Measurements from ENCODE around the gene ANGPTL4.
"Not testable (repeated sequence)": the region's sequence is repeated elsewhere in the genome, so short reads cannot be mapped to it uniquely, and the experiment has no call there.

The ANGPTL4 gene

DNA sequence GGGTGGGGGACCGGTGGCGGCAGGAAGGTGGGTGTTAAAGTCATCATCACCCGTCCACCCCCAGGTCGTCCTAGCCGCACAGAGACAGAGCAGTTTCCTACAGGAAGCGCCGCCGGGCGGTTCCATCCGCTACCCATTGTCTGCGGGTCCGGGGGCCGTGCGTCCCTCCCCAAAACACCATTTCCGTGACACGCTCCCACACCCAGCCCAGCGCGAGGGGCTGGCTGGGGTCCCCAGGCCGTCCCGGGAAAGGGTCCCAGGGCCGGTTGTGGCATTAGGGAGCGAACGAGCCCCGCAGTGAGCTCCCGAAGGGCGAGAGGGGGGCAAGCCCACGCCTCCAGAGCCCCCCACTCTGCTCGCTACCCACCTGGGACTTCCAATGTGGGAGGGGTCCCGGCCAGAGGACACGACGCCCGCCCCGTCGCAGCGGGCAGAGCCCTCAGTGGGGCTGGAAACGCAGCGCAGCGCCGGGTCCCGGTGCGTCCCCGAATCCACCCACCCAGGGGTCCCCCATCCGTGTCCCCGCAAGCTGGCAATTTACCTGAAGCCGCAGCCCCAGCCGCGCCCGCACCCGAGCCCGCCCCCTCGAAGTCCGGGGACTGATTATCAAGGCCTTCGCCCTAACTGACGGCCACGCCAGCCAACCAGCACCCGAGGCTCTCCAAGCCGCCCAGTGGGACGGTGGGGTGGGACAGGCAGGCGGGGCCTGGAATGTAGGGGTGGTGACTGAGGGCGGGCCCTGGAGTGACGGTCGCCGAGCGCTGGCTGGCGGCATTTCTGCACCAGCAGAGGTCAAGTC, 21.1 kb upstream of the ANGPTL4 start, which contains the start of gene KANK3:
KANK3 (minus strand) TSS at position 579 of the 799 bp plus-strand sequence. CDS start 5,434 bp downstream, outside the sequence.
- peak within 1 kb of the TSS; percentile 89 for H3K27ac ChIP-seq (ENCODE audit: low read depth, low read length)
- peak within 1 kb of the TSS in 4 of 5 donors; percentile 38 to 92 (median 80) for H3K9ac ChIP-seq (ENCODE audit: low read length in 5 of 5)
- no peaks in the 10 kb centered on the region for H3K36me3 ChIP-seq (ENCODE audit: control insufficient read depth in 5 of 5, insufficient read depth in 5 of 5, low read length in 5 of 5)
- H3K4me1 ChIP-seq (ENCODE audit: control insufficient read depth in 5 of 5, insufficient read depth in 5 of 5, low read length in 5 of 5) = peaks cover 2 to 48% (median 32%) of the 10 kb centered on the region in 5 donors
- no peaks in the 10 kb centered on the region for H3K9me3 ChIP-seq (ENCODE audit: control insufficient read depth in 5 of 5, low read length in 5 of 5)
- H3K4me3 ChIP-seq (ENCODE audit: low read depth in 1 of 5, low read length in 5 of 5) = peak within 1 kb of the TSS; percentile 29 to 77 (median 72)
- H3K27me3 ChIP-seq (ENCODE audit: control insufficient read depth in 5 of 5, insufficient read depth in 4 of 5, low read length in 5 of 5) = no peaks in the 10 kb centered on the region

DNA sequence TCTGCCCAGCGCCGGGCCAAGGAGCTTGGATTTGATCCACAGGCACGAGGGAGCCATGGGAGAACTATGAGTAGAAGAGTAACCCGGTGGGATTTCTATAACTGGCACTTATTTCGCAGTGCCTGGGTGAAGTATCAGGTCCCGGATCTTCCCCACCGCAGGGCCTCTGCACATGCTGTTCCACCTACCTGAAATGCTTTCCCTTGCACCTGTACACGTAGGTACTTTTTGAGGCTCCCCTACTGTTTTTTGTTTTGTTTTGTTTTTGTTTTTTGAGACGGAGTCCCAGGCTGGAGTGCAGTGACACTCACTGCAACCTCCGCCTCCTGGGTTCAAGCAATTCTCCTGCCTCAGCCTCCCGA, 20.5 kb upstream of the ANGPTL4 start:
- Histone ChIP-seq H3K27me3 (ENCODE audit: control insufficient read depth in 5 of 5, insufficient read depth in 4 of 5, low read length in 5 of 5) (no peaks in the 10 kb centered on the region), H3K36me3 (ENCODE audit: control insufficient read depth in 5 of 5, insufficient read depth in 5 of 5, low read length in 5 of 5) (no peaks in the 10 kb centered on the region), H3K4me3 (ENCODE audit: low read depth in 1 of 5, low read length in 5 of 5) (peak overlapping the region; percentile 22 to 77 (median 32)), H3K27ac (ENCODE audit: low read depth, low read length) (no peak overlapping the region), H3K9me3 (ENCODE audit: control insufficient read depth in 5 of 5, low read length in 5 of 5) (no peaks in the 10 kb centered on the region), H3K4me1 (ENCODE audit: control insufficient read depth in 5 of 5, insufficient read depth in 5 of 5, low read length in 5 of 5) (peaks cover 2 to 43% (median 34%) of the 10 kb centered on the region in 5 donors), H3K9ac (ENCODE audit: low read length in 5 of 5) (no peak overlapping the region)

DNA sequence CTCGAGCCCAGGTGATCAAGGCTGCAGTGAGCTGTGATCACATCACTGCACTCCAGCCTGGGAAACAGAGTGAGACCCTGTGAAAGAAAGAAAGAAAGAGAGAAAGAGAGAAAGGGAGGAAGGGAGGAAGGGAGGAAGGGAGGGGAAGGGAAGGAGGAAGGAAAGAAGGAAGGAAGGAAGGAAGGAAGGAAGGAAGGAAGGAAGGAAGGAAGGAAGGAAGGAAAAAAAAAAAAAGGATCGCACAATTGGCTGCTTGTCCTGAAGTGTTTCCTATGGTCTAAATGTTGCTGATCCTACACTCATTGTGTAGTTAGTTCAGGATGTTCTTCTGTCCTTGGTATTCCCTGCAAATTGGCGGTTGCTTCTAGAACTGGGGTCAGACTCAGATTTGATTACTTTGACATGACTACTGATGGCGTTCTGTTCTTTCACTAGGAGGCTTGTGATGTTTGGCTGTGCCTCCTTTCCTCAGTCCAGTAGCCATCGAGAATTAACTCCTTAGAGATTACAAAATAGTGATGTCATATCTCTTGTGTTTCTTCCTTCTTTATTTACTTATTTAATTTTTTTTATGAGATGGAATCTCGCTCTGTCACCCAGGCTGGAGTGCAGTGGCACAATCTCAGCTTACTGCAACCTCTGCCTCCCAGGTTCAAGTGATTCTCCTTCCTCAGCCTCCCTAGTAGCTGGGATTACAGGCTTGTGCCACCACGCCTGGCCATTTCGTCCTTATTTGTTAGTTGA, 14.2 kb upstream of the ANGPTL4 start:
- not testable (repeated sequence) for H3K4me3 ChIP-seq (ENCODE audit: low read depth in 1 of 5, low read length in 5 of 5); H3K36me3 ChIP-seq (ENCODE audit: control insufficient read depth in 5 of 5, insufficient read depth in 5 of 5, low read length in 5 of 5); H3K27me3 ChIP-seq (ENCODE audit: control insufficient read depth in 5 of 5, insufficient read depth in 4 of 5, low read length in 5 of 5); H3K9me3 ChIP-seq (ENCODE audit: control insufficient read depth in 5 of 5, low read length in 5 of 5); H3K27ac ChIP-seq (ENCODE audit: low read depth, low read length); H3K9ac ChIP-seq (ENCODE audit: low read length in 5 of 5)
- peaks cover 0 to 36% (median 26%) of the 10 kb centered on the region in 5 donors for H3K4me1 ChIP-seq (ENCODE audit: control insufficient read depth in 5 of 5, insufficient read depth in 5 of 5, low read length in 5 of 5)

DNA sequence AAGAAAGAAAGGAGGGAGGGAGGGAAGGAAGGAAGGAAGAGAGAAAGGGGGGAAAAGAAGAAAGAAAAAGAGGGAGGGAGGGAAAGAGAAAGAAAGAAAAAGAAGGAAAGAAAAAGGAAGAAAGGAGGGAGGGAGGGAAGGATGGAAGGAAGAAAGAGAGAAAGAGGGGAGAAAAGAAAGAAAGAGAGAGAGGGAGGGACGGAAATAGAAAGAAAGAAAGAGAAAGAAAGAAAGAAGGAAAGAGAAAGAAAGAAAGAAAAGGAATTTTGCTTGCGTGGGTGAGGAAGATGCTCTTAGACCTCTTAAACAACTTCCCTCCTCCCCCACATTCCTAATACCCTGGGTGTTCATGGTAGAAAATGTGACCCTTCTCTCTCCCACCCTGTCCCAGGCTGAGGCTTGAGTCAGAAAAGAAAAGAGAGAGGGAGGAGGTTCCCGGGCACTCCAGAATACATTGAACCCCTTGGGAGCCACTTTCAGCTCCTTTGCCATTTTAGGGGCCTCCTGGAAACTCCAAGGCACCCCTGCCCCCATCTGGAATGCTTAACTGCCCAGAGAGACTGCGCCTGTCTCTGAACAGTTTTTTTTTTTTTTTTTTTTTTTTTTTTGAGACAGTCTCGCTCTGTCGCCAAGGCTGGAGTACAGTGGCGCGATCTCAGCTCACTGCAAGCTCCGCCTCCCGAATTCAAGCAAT, 11.7 kb upstream of the ANGPTL4 start:
- no peaks in the 10 kb centered on the region for H3K27me3 ChIP-seq (ENCODE audit: control insufficient read depth in 5 of 5, insufficient read depth in 4 of 5, low read length in 5 of 5)
- peak overlapping the region; percentile 29 for H3K27ac ChIP-seq (ENCODE audit: low read depth, low read length)
- H3K36me3 ChIP-seq (ENCODE audit: control insufficient read depth in 5 of 5, insufficient read depth in 5 of 5, low read length in 5 of 5) = no peaks in the 10 kb centered on the region
- H3K4me1 ChIP-seq (ENCODE audit: control insufficient read depth in 5 of 5, insufficient read depth in 5 of 5, low read length in 5 of 5) = peaks cover 2 to 48% (median 32%) of the 10 kb centered on the region in 5 donors
- peak overlapping the region in 1 of 5 donors; percentile 18 for H3K9ac ChIP-seq (ENCODE audit: low read length in 5 of 5)
- peaks cover 0 to 5% (median 0%) of the 10 kb centered on the region in 5 donors for H3K9me3 ChIP-seq (ENCODE audit: control insufficient read depth in 5 of 5, low read length in 5 of 5)
- no peak overlapping the region for H3K4me3 ChIP-seq (ENCODE audit: low read depth in 1 of 5, low read length in 5 of 5)

DNA sequence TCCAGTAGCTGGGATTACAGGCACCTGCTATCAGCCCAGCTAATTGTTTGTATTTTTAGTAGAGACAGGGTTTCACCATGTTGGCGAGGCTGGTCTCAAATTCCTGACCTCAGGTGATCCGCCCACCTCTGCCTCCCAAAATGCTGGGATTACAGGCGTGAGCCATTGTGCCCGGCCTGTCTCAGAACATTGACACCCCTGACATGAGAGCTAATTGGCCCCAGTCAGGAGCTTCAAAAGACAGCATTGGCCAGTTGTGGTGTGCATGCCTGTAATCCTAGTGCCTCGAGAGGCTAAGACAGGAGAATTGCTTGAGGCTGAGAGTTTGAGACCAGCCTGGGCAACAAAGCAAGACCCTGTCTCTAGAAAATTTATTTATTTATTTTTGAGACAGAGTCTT, 11.1 kb upstream of the ANGPTL4 start:
- H3K9me3 ChIP-seq (ENCODE audit: control insufficient read depth in 5 of 5, low read length in 5 of 5); H3K4me3 ChIP-seq (ENCODE audit: low read depth in 1 of 5, low read length in 5 of 5); H3K9ac ChIP-seq (ENCODE audit: low read length in 5 of 5); H3K36me3 ChIP-seq (ENCODE audit: control insufficient read depth in 5 of 5, insufficient read depth in 5 of 5, low read length in 5 of 5); H3K27me3 ChIP-seq (ENCODE audit: control insufficient read depth in 5 of 5, insufficient read depth in 4 of 5, low read length in 5 of 5): not testable (repeated sequence)
- H3K4me1 ChIP-seq (ENCODE audit: control insufficient read depth in 5 of 5, insufficient read depth in 5 of 5, low read length in 5 of 5) = peaks cover 2 to 44% (median 28%) of the 10 kb centered on the region in 5 donors
- peak overlapping the region; percentile 29 for H3K27ac ChIP-seq (ENCODE audit: low read depth, low read length)

DNA sequence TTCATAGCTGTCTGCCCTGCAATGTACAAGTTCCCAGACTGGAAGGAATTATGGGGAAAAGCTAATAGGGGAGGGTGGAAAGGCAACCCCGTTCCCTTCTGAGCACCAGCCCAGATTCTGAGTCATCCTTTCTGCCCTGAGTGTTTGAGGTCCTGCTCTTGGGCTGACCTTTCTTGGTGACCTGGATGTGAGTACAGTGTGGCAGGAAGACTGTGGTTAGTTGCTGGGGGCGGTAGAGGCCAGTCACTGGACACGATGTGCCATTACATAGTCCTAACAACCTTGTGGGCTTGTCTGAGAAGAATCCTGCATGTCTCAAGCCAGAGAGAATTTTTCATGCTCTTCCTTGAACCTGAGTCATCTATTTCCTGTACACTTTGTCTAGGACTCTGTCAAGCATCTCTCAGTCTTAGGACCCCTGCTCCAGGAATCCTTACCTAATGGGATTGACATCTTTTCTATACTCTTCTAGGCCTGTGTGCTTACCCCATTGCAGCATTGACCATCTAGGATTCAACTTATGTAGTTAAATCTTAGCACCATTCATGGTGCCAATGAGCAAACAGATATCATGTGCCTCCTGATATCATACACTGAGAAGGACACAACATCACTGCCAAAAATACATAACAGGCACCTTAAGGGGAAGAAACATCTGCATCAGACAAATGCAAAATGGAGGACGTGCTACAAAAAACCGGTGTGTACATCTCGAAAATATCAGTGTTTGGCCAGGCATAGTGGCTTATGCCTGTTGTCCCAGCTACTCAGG, 8.1 kb upstream of the ANGPTL4 start:
- Histone ChIP-seq H3K36me3 (ENCODE audit: control insufficient read depth in 5 of 5, insufficient read depth in 5 of 5, low read length in 5 of 5) (no peaks in the 10 kb centered on the region), H3K27me3 (ENCODE audit: control insufficient read depth in 5 of 5, insufficient read depth in 4 of 5, low read length in 5 of 5) (no peaks in the 10 kb centered on the region), H3K9ac (ENCODE audit: low read length in 5 of 5) (no peak overlapping the region), H3K4me1 (ENCODE audit: control insufficient read depth in 5 of 5, insufficient read depth in 5 of 5, low read length in 5 of 5) (peaks cover 2 to 33% (median 21%) of the 10 kb centered on the region in 5 donors), H3K9me3 (ENCODE audit: control insufficient read depth in 5 of 5, low read length in 5 of 5) (peaks cover 0 to 5% (median 0%) of the 10 kb centered on the region in 5 donors), H3K4me3 (ENCODE audit: low read depth in 1 of 5, low read length in 5 of 5) (no peak overlapping the region), H3K27ac (ENCODE audit: low read depth, low read length) (peak overlapping the region; percentile 51)

DNA sequence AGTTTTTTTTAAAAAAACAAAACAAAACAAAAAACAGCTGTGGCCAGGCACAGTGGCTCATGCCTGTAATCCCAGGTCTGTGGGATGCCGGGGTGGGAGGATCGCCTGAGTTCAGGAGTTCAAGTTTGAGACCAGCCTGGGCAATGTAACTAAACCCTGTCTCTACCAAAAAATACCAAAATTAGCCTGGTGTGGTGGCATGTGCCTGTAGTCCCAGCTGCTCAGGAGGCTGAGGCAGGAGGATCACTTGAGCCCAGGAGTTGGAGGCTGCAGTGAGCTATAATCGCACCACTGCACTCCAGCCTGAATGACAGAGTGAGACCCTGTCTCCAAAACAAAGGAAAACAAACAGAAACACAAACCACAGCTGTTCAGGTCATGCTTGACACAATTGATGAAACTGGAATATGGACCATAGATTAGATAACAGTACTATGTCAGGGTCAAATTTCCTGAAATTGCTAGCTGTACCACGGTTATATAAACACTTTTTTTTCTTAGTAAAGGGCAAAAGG, 6.9 kb upstream of the ANGPTL4 start:
- Histone ChIP-seq H3K27ac (ENCODE audit: low read depth, low read length) (no peak overlapping the region), H3K9ac (ENCODE audit: low read length in 5 of 5) (no peak overlapping the region), H3K27me3 (ENCODE audit: control insufficient read depth in 5 of 5, insufficient read depth in 4 of 5, low read length in 5 of 5) (no peaks in the 10 kb centered on the region), H3K36me3 (ENCODE audit: control insufficient read depth in 5 of 5, insufficient read depth in 5 of 5, low read length in 5 of 5) (no peaks in the 10 kb centered on the region), H3K9me3 (ENCODE audit: control insufficient read depth in 5 of 5, low read length in 5 of 5) (peaks cover 0 to 5% (median 0%) of the 10 kb centered on the region in 5 donors), H3K4me3 (ENCODE audit: low read depth in 1 of 5, low read length in 5 of 5) (no peak overlapping the region), H3K4me1 (ENCODE audit: control insufficient read depth in 5 of 5, insufficient read depth in 5 of 5, low read length in 5 of 5) (peaks cover 7 to 38% (median 27%) of the 10 kb centered on the region in 5 donors)

DNA sequence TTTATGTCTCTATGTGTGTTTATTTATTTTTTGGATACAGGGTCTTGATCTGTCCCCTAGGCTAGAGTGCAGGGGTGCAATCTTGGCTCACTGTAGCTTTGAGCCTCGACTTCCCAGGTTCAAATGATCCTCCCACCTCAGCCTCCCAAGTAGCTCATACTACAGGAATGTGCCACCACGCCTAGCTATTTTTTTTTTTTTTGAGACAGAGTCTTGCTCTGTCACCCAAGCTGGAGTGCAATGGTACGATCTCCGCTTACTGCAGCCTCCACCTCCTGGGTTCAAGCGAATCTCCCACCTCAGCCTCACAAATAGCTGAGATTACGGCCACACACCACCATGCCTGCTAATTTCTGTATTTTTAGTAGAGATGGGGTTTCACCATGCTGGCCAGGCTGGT, 5.0 kb upstream of the ANGPTL4 start:
- H3K9me3 ChIP-seq (ENCODE audit: control insufficient read depth in 5 of 5, low read length in 5 of 5) = peaks cover 0 to 5% (median 0%) of the 10 kb centered on the region in 5 donors
- no peak overlapping the region for H3K9ac ChIP-seq (ENCODE audit: low read length in 5 of 5)
- H3K4me1 ChIP-seq (ENCODE audit: control insufficient read depth in 5 of 5, insufficient read depth in 5 of 5, low read length in 5 of 5) = peaks cover 13 to 38% (median 29%) of the 10 kb centered on the region in 5 donors

DNA sequence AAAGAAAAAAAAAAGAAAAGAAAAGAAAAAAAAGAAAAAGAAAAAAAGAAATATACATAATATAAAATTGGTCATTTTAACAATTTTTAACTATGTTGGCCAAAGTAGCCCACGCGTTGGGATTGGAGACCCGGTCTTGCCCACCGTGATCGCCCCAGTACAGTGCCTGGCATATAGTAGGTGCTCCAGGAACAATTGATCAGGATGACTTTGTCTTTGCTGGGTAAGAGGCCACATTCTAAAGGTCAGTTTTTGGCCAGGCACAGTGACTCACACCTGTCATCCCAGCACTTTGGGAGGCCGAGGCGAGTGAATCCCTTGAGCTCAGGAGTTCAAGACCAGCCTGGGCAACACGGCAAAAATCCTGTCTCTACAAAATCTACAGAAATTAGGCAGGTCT, 3.8 kb upstream of the ANGPTL4 start:
- Histone ChIP-seq H3K27ac (ENCODE audit: low read depth, low read length) (no peak overlapping the region), H3K36me3 (ENCODE audit: control insufficient read depth in 5 of 5, insufficient read depth in 5 of 5, low read length in 5 of 5) (no peaks in the 10 kb centered on the region), H3K4me3 (ENCODE audit: low read depth in 1 of 5, low read length in 5 of 5) (no peak overlapping the region), H3K27me3 (ENCODE audit: control insufficient read depth in 5 of 5, insufficient read depth in 4 of 5, low read length in 5 of 5) (no peaks in the 10 kb centered on the region), H3K4me1 (ENCODE audit: control insufficient read depth in 5 of 5, insufficient read depth in 5 of 5, low read length in 5 of 5) (peaks cover 13 to 38% (median 31%) of the 10 kb centered on the region in 5 donors), H3K9me3 (ENCODE audit: control insufficient read depth in 5 of 5, low read length in 5 of 5) (peaks cover 0 to 5% (median 0%) of the 10 kb centered on the region in 5 donors), H3K9ac (ENCODE audit: low read length in 5 of 5) (no peak overlapping the region)

More for the DNA sequence above, 5.0 kb upstream of the ANGPTL4 start:
- Histone ChIP-seq H3K27me3 (ENCODE audit: control insufficient read depth in 5 of 5, insufficient read depth in 4 of 5, low read length in 5 of 5) (no peaks in the 10 kb centered on the region), H3K4me3 (ENCODE audit: low read depth in 1 of 5, low read length in 5 of 5) (no peak overlapping the region), H3K27ac (ENCODE audit: low read depth, low read length) (no peak overlapping the region), H3K36me3 (ENCODE audit: control insufficient read depth in 5 of 5, insufficient read depth in 5 of 5, low read length in 5 of 5) (no peaks in the 10 kb centered on the region)

All from subcutaneous abdominal adipose tissue (tissue), 5 donors.